ENCODE measurements around the gene ZFP36L2. TPM values are rescaled to one million over a fixed set of nuclear protein-coding genes. Genes with fewer than 3 reads are reported as not detected.

ZFP36L2 gene
- total and polyA plus RNA-seq, 9 of the 15 experiments (the other 6 are each of a cell fraction or from before 2014, with no cell fraction given) = 4.1 to 60.6 (median 20.3) TPM

- TF ChIP-seq ZNF740 (CRISPR knock-in tag; IDR thresholded peaks at IDR 0.05) (no peak), ZNF740 (tag; IDR thresholded peaks at IDR 0.05) (no peak), ATF7 (IDR thresholded peaks at IDR 0.05) (no peak), ETV5 (CRISPR knock-in tag; IDR thresholded peaks at IDR 0.05; ENCODE audit: low read depth) (peak; percentile 36; the same call in 1 of the 2 replicates), FOXP1 (CRISPR knock-in tag; IDR thresholded peaks at IDR 0.05) (0 out of 2 replicates have a peak, but pooled peaks have one; percentile 7), CEBPG (CRISPR knock-in tag; IDR thresholded peaks at IDR 0.05) (no peak), CEBPG (tag; conservative IDR thresholded peaks at IDR 0.05 in 1 of 2, IDR thresholded peaks at IDR 0.05 in 1 of 2) (no peak), COPS2 (conservative IDR thresholded peaks at IDR 0.05) (no peak), SREBF2 (CRISPR knock-in tag; IDR thresholded peaks at IDR 0.05) (no peak; the same call in 1 of the 2 replicates), CCNT2 (IDR thresholded peaks at IDR 0.05; ENCODE audit: borderline replicate concordance, extremely low read depth, insufficient read length, low read depth, low read length) (no peak), ZKSCAN3 (CRISPR knock-in tag; IDR thresholded peaks at IDR 0.05) (no peak), RCOR1 (IDR thresholded peaks at IDR 0.05; ENCODE audit: borderline replicate concordance in 1 of 2, low read depth in 2 of 2, low read length in 2 of 2) (peak in 1 of 2 experiments; percentile 59; a peak in 1 of 4 replicates)
These were observed 34.4 kb downstream of the ZFP36L2 start (continued) for GRCh38 chr2:43191947-43192516.

Measured in K562 (cell line).